HG02763 (cell line): ENCODE data around the gene CYFIP2.

ENCODE experiments used
- ATAC-seq: cut with Tn5 transposase; IDR thresholded peaks from one replicate; pipeline ENCODE4 v1.9.1; 2021; ENCODE audit warnings: mild to moderate bottlenecking, moderate library complexity; ENCODE audit not compliant: unreplicated experiment

Gene CYFIP2

GRCh38 chr5:157285310-157286035 lies 19.6 kb downstream of the CYFIP2 start:
- no peak for ATAC-seq

GRCh38 chr5:157286761-157287211 lies 20.9 kb downstream of the CYFIP2 start:
- no peak for ATAC-seq

GRCh38 chr5:157288405-157289163 lies 22.7 kb downstream of the CYFIP2 start:
- ATAC-seq, result no peak

GRCh38 chr5:157289164-157289819 lies 23.4 kb downstream of the CYFIP2 start:
- ATAC-seq, result no peak

GRCh38 chr5:157290156-157290980 lies 24.4 kb downstream of the CYFIP2 start:
- no peak for ATAC-seq

GRCh38 chr5:157290981-157291711 lies 25.2 kb downstream of the CYFIP2 start:
- peak; percentile 87 for ATAC-seq

GRCh38 chr5:157292599-157292998 lies 26.7 kb downstream of the CYFIP2 start:
- no peak for ATAC-seq

- no peak for ATAC-seq
Measured at GRCh38 chr5:157294407-157295091, 28.6 kb downstream of the CYFIP2 start.

GRCh38 chr5:157295247-157295646 lies 29.3 kb downstream of the CYFIP2 start:
- ATAC-seq, result no peak

- ATAC-seq, result no peak
Measured at GRCh38 chr5:157300564-157300963, 34.6 kb downstream of the CYFIP2 start.

GRCh38 chr5:157301066-157301465 lies 35.1 kb downstream of the CYFIP2 start:
- ATAC-seq, result no peak

- ATAC-seq, result no peak
Measured at GRCh38 chr5:157303023-157303422, 37.1 kb downstream of the CYFIP2 start.

GRCh38 chr5:157303667-157304327 lies 37.9 kb downstream of the CYFIP2 start:
- no peak for ATAC-seq

GRCh38 chr5:157306081-157306480 lies 40.2 kb downstream of the CYFIP2 start:
- ATAC-seq, result no peak

- no peak for ATAC-seq
Measured at GRCh38 chr5:157306692-157307471, 41.0 kb downstream of the CYFIP2 start.

- ATAC-seq, result no peak
Measured at GRCh38 chr5:157308836-157309465, 43.0 kb downstream of the CYFIP2 start.

GRCh38 chr5:157309796-157310195 lies 43.9 kb downstream of the CYFIP2 start:
- no peak for ATAC-seq

- ATAC-seq, result no peak
Measured at GRCh38 chr5:157311595-157311994, 45.7 kb downstream of the CYFIP2 start.
